K562 (cell line): ENCODE data around the gene IQSEC3. TPM values are rescaled to one million over a fixed set of nuclear protein-coding genes. Genes with fewer than 3 reads are reported as not detected.

Experiments used
- ZFP1 ChIP-seq: fragments of 450-650 bp; formaldehyde crosslinking; IDR thresholded peaks from 2 replicates; pipeline ENCODE4 v1.4.0; 2020; ENCODE audit warnings: mild to moderate bottlenecking, mixed read lengths
- polyA plus RNA-seq, 8 experiments: library from polyadenylated mRNA; depleted of rRNA in 4 of 8; stranded (reverse) in 5 of 8; unstranded in 3 of 8; fragments of >200 nt; fragmentation: Nextera tagmentation in 2 of 8; fragmentation: Illumina TruSeq in 1 of 8; extraction: Ambion mirVana in 2 of 8; extraction: Trizol in 1 of 8; gene quantifications; 2 replicates each; pipeline versions ENCODE4 v1.2.1 to v1.2.3, GENCODE V29; 2011 to 2014; ENCODE audit warnings: inconsistent platforms in 1 of 8, missing spikeins in 1 of 8
- total RNA-seq, 7 experiments: library from RNA; depleted of rRNA in 6 of 7; stranded (reverse); fragments of >200 nt in 6 of 7; fragmentation: Illumina TruSeq in 2 of 7; extraction: Trizol in 2 of 7; gene quantifications; 2 replicates each; pipeline versions ENCODE4 v1.2.1 to v1.2.3, GENCODE V29; 2011 to 2021; ENCODE audit warnings: low replicate concordance in 1 of 7
- TF ChIP-seq, protein P1 (sequence below), 2 experiments: fragments of 450-650 bp in 1 of 2; sonication (generic) in 1 of 2; formaldehyde crosslinking in 1 of 2; IDR thresholded peaks; 2 replicates each; pipeline versions ENCODE4 v1.7.1 to v1.9.0; 2016 to 2022; ENCODE audit warnings: inconsistent platforms in 1 of 2, mild to moderate bottlenecking in 1 of 2, missing genetic modification reagents in 1 of 2

The IQSEC3 gene
- total and polyA plus RNA-seq, 9 of the 15 experiments (the other 6 are each of a cell fraction or from before 2014, with no cell fraction given): under 0.01 to 0.25 (median 0.08) TPM; not detected in 3

DNA sequence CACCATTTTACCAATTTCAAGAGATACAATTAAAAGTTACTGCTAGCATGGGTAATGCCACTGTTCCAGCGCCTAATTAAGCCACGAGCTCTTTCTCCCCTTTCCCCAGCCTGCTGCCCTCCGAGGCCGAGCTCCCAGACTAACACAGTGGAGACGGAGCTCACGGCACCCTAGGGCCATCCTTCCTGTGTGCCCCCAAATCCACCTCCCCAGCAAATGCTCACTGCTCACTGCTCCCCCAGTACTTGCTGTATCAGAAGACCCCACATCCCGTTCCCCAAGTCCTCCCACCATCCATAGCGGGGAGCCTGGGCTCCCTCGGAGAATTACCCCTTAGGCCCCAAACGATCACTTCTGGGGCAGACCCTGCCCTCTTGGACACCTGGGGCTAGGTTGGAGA is 104.7 kb downstream of the IQSEC3 start (continued):
- TF ChIP-seq, protein P1, sequence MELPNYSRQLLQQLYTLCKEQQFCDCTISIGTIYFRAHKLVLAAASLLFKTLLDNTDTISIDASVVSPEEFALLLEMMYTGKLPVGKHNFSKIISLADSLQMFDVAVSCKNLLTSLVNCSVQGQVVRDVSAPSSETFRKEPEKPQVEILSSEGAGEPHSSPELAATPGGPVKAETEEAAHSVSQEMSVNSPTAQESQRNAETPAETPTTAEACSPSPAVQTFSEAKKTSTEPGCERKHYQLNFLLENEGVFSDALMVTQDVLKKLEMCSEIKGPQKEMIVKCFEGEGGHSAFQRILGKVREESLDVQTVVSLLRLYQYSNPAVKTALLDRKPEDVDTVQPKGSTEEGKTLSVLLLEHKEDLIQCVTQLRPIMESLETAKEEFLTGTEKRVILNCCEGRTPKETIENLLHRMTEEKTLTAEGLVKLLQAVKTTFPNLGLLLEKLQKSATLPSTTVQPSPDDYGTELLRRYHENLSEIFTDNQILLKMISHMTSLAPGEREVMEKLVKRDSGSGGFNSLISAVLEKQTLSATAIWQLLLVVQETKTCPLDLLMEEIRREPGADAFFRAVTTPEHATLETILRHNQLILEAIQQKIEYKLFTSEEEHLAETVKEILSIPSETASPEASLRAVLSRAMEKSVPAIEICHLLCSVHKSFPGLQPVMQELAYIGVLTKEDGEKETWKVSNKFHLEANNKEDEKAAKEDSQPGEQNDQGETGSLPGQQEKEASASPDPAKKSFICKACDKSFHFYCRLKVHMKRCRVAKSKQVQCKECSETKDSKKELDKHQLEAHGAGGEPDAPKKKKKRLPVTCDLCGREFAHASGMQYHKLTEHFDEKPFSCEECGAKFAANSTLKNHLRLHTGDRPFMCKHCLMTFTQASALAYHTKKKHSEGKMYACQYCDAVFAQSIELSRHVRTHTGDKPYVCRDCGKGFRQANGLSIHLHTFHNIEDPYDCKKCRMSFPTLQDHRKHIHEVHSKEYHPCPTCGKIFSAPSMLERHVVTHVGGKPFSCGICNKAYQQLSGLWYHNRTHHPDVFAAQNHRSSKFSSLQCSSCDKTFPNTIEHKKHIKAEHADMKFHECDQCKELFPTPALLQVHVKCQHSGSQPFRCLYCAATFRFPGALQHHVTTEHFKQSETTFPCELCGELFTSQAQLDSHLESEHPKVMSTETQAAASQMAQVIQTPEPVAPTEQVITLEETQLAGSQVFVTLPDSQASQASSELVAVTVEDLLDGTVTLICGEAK (IDR thresholded peaks at IDR 0.05): no peak
- TF ChIP-seq, protein P1 (CRISPR knock-in tag; IDR thresholded peaks at IDR 0.05): no peak
- no peak for TF ChIP-seq ZFP1 (CRISPR knock-in tag)
- TF ChIP-seq, all 486 proteins: peak for 0
